Measurements from ENCODE around the gene PDE7B. TPM values are rescaled to one million over a fixed set of nuclear protein-coding genes. Genes with fewer than 3 reads are reported as not detected.

The PDE7B gene
- total and polyA plus RNA-seq, 4 experiments from 2014 or later = 0.06 to 0.94 (median 0.28) TPM

DNA sequence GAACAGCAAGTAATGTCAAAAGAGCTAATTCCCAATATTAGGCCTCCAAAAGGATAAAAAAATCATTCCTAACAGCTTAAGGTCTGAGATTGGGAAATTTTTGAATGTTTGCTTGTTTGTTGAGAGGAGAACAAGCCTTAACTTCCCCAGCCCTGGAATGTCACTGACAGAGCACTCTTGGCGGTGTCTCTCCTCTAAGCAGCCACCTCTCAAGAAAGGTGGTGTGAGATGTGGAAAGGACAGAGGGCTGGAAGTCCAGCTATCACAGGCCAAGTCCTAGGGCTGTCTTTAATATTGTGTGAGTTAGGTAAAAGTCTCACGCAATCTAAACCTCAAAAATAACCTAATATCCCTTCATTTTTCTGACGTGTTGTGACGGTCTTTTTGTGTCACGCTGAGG lies 297.0 kb downstream of the PDE7B start:
- no peak overlapping the region for H3K4me3 ChIP-seq (ENCODE audit: low read length in 2 of 2)
- no peak overlapping the region for H3K4me3 Mint-ChIP-seq
- no peaks in the 10 kb centered on the region for H3K4me1 ChIP-seq (ENCODE audit: insufficient read depth, low read length)
- H3K27ac Mint-ChIP-seq = no peak overlapping the region
- H3K36me3 ChIP-seq (ENCODE audit: insufficient read depth, low read length) = no peaks in the 10 kb centered on the region
- DNase-seq = no peak
- H3K36me3 Mint-ChIP-seq = no peaks in the 10 kb centered on the region
- H3K4me1 Mint-ChIP-seq = no peaks in the 10 kb centered on the region
- peaks cover 3 to 4% of the 10 kb centered on the region in 2 donors for H3K27me3 Mint-ChIP-seq
- POLR2A ChIA-PET (ENCODE audit: partially characterized antibody) = no interaction called here
- H3K9me3 Mint-ChIP-seq = peaks cover 0 to 2% (median 0%) of the 10 kb centered on the region in 8 donors
- CTCF ChIA-PET (ENCODE audit: partially characterized antibody) = no interaction called here
- intact Hi-C loops (cut with micrococcal nuclease) = no loop called here
- H3K27me3 ChIP-seq (ENCODE audit: insufficient read depth, low read length) = no peaks in the 10 kb centered on the region
- H3K27ac ChIP-seq (ENCODE audit: low read depth, low read length) = no peak overlapping the region
- H3K9me3 ChIP-seq (ENCODE audit: control insufficient read depth in 1 of 2, low read length in 2 of 2) = no peaks in the 10 kb centered on the region

DNA sequence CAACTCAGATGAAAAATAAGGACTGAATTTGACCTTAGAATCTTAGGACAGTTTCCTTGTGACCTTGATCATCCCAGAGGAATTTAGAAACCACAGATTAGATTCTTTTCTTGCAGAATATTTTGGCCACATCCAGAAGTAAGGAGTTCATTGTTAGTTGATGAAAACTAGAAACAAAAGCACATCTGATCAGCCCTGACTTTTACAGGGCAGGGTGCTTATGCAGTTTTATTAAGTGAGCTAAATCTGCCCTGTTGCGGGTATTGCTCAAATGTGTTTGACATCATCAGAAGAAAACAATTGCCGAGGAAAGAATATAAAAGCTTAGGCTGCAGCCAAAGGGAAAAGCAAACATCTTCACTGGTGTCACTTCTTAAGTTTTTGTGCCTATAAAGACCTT lies 297.8 kb downstream of the PDE7B start:
- Mint-ChIP-seq H3K36me3 (no peaks in the 10 kb centered on the region), H3K9me3 (peaks cover 0 to 2% (median 0%) of the 10 kb centered on the region in 8 donors), H3K4me1 (no peaks in the 10 kb centered on the region), H3K27ac (no peak overlapping the region), H3K27me3 (peaks cover 2 to 4% of the 10 kb centered on the region in 2 donors), H3K4me3 (no peak overlapping the region)
- ChIA-PET POLR2A (ENCODE audit: partially characterized antibody) (no interaction called here), CTCF (ENCODE audit: partially characterized antibody) (no interaction called here)
- H3K9me3 ChIP-seq (ENCODE audit: control insufficient read depth in 1 of 2, low read length in 2 of 2) = no peaks in the 10 kb centered on the region
- no peaks in the 10 kb centered on the region for H3K4me1 ChIP-seq (ENCODE audit: insufficient read depth, low read length)
- H3K4me3 ChIP-seq (ENCODE audit: low read length in 2 of 2) = no peak overlapping the region
- DNase-seq = no peak
- H3K27ac ChIP-seq (ENCODE audit: low read depth, low read length) = no peak overlapping the region
- no peaks in the 10 kb centered on the region for H3K27me3 ChIP-seq (ENCODE audit: insufficient read depth, low read length)
- H3K36me3 ChIP-seq (ENCODE audit: insufficient read depth, low read length) = no peaks in the 10 kb centered on the region
- intact Hi-C loops (cut with micrococcal nuclease) = no loop called here

DNA sequence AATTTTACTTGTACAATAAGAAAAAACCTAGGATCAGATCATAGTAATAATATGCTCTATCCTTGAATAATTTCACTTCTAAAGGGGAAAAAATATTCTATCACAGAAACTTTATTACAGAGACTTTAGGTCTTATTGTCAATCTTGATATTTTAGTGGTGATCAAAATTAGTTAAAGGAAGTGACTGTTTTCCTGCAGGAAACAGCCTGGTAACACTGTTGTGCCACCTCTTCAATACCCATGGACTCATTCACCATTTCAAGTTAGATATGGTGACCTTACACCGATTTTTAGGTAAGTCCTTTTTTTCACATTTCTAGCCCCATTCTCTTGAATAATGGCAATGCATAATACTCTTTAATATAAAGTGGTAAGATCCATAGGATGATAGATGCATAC lies 299.5 kb downstream of the PDE7B start:
- H3K9me3 Mint-ChIP-seq = peaks cover 0 to 2% (median 0%) of the 10 kb centered on the region in 8 donors
- Histone ChIP-seq H3K4me3 (ENCODE audit: low read length in 2 of 2) (no peak overlapping the region), H3K36me3 (ENCODE audit: insufficient read depth, low read length) (no peaks in the 10 kb centered on the region), H3K4me1 (ENCODE audit: insufficient read depth, low read length) (no peaks in the 10 kb centered on the region), H3K27me3 (ENCODE audit: insufficient read depth, low read length) (no peaks in the 10 kb centered on the region), H3K27ac (ENCODE audit: low read depth, low read length) (no peak overlapping the region), H3K9me3 (ENCODE audit: control insufficient read depth in 1 of 2, low read length in 2 of 2) (no peaks in the 10 kb centered on the region)
- no peak overlapping the region for H3K4me3 Mint-ChIP-seq
- POLR2A ChIA-PET (ENCODE audit: partially characterized antibody) = no interaction called here
- no peaks in the 10 kb centered on the region for H3K36me3 Mint-ChIP-seq
- no peak for DNase-seq
- CTCF ChIA-PET (ENCODE audit: partially characterized antibody) = interaction anchor here (1.7 kb wide), 1 partner anchor 75 kb away, joined by 3 read pairs; no protein-coding TSS in a partner anchor
- intact Hi-C loops (cut with micrococcal nuclease) = no loop called here
- H3K27ac Mint-ChIP-seq = no peak overlapping the region
- H3K27me3 Mint-ChIP-seq = peaks cover 0 to 4% of the 10 kb centered on the region in 2 donors
- no peaks in the 10 kb centered on the region for H3K4me1 Mint-ChIP-seq

DNA sequence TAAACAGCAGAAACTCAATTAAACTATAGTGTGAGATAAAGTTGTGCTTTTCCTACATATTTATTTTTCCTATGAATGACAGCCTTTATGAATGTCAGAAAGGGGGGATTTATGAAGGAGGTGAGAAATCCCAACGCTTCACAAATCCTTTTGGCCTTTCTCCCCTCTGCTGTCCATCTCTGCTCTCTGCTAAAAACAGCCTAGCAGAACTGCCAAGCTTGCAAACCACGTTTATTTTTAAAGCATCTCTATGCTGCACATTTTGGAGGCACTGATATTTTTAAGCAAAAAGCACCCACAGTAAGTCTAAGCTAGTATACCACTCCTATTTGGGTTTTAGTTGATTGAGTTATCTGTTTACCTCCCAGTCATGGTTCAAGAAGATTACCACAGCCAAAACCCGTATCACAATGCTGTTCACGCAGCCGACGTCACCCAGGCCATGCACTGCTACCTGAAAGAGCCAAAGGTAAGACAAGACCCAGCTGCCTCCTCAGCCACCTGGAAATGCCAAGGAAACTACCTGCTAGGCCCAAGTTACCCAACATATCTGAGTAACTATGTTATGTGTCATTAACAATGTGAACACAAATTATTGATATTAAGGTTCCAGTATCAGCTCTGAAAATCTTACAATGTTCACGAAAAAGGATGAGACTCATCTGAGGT lies 302.3 kb downstream of the PDE7B start:
- Mint-ChIP-seq H3K36me3 (no peaks in the 10 kb centered on the region), H3K27me3 (peaks cover 0 to 3% of the 10 kb centered on the region in 2 donors), H3K4me1 (no peaks in the 10 kb centered on the region), H3K9me3 (peaks cover 0 to 2% (median 0%) of the 10 kb centered on the region in 8 donors), H3K27ac (no peak overlapping the region), H3K4me3 (no peak overlapping the region)
- Histone ChIP-seq H3K4me3 (ENCODE audit: low read length in 2 of 2) (no peak overlapping the region), H3K27me3 (ENCODE audit: insufficient read depth, low read length) (no peaks in the 10 kb centered on the region), H3K36me3 (ENCODE audit: insufficient read depth, low read length) (no peaks in the 10 kb centered on the region), H3K4me1 (ENCODE audit: insufficient read depth, low read length) (no peaks in the 10 kb centered on the region), H3K9me3 (ENCODE audit: control insufficient read depth in 1 of 2, low read length in 2 of 2) (no peaks in the 10 kb centered on the region), H3K27ac (ENCODE audit: low read depth, low read length) (no peak overlapping the region)
- no peak for DNase-seq
- POLR2A ChIA-PET (ENCODE audit: partially characterized antibody) = no interaction called here
- intact Hi-C loops (cut with micrococcal nuclease) = no loop called here
- CTCF ChIA-PET (ENCODE audit: partially characterized antibody) = no interaction called here

DNA sequence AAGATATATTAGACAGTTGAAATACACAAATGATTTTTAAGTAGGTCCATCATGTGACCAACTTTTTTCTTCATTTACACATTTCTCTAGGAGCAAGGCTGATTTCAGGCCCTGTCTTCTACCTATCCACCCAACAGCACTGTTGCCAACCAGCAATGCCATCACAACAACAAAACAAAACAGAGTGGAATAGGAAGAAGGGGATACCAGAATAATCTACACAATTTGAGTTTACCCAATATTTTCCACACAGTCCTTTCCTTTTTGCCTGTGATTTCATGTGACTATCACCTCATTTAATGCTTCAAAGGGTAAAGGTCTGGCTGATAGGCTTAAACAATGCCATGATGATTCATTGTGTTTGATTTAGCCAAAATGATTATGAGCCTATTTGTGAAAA lies 303.7 kb downstream of the PDE7B start:
- H3K4me1 Mint-ChIP-seq = peaks cover 0 to 2% (median 0%) of the 10 kb centered on the region in 4 donors
- Histone ChIP-seq H3K9me3 (ENCODE audit: control insufficient read depth in 1 of 2, low read length in 2 of 2) (no peaks in the 10 kb centered on the region), H3K27ac (ENCODE audit: low read depth, low read length) (no peak overlapping the region), H3K27me3 (ENCODE audit: insufficient read depth, low read length) (no peaks in the 10 kb centered on the region), H3K4me3 (ENCODE audit: low read length in 2 of 2) (no peak overlapping the region), H3K4me1 (ENCODE audit: insufficient read depth, low read length) (no peaks in the 10 kb centered on the region), H3K36me3 (ENCODE audit: insufficient read depth, low read length) (no peaks in the 10 kb centered on the region)
- H3K4me3 Mint-ChIP-seq = no peak overlapping the region
- H3K27ac Mint-ChIP-seq = no peak overlapping the region
- ChIA-PET CTCF (ENCODE audit: partially characterized antibody) (no interaction called here), POLR2A (ENCODE audit: partially characterized antibody) (interaction anchor here (0.7 kb wide), 1 partner anchor 20 kb away, joined by 3 read pairs; no protein-coding TSS in a partner anchor)
- intact Hi-C loops (cut with micrococcal nuclease) = no loop called here
- no peaks in the 10 kb centered on the region for H3K36me3 Mint-ChIP-seq
- peaks cover 0 to 2% (median 0%) of the 10 kb centered on the region in 8 donors for H3K9me3 Mint-ChIP-seq
- H3K27me3 Mint-ChIP-seq = peaks cover 2 to 3% of the 10 kb centered on the region in 2 donors
- DNase-seq = no peak

DNA sequence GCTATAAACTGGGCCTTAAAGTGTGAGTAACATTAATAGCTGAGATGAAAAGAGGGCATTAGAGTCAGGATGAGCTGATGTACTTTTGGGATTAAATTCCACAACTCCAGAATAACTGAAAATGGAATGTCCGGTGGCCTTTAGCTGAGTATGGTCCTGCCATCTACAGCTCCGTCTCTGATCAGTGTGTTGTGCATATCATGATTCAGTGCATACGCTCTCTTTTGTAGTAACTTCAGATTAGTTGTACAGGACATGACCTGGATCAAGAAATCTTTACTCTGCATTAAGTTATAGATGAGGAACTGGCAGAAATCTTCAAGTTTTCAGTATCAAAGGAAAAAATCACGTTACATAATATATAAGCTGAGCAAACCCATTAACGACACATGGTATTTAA lies 306.2 kb downstream of the PDE7B start:
- peaks cover 0 to 8% (median 0%) of the 10 kb centered on the region in 8 donors for H3K9me3 Mint-ChIP-seq
- H3K27ac Mint-ChIP-seq = no peak overlapping the region
- no peak overlapping the region for H3K4me3 ChIP-seq (ENCODE audit: low read length in 2 of 2)
- H3K27me3 ChIP-seq (ENCODE audit: insufficient read depth, low read length) = no peaks in the 10 kb centered on the region
- no peak overlapping the region for H3K27ac ChIP-seq (ENCODE audit: low read depth, low read length)
- H3K4me1 Mint-ChIP-seq = peaks cover 0 to 2% (median 0%) of the 10 kb centered on the region in 4 donors
- H3K4me1 ChIP-seq (ENCODE audit: insufficient read depth, low read length) = no peaks in the 10 kb centered on the region
- H3K27me3 Mint-ChIP-seq = peaks cover 0 to 2% of the 10 kb centered on the region in 2 donors
- no peak overlapping the region for H3K4me3 Mint-ChIP-seq
- no peaks in the 10 kb centered on the region for H3K9me3 ChIP-seq (ENCODE audit: control insufficient read depth in 1 of 2, low read length in 2 of 2)
- intact Hi-C loops (cut with micrococcal nuclease) = no loop called here
- ChIA-PET POLR2A (ENCODE audit: partially characterized antibody) (no interaction called here), CTCF (ENCODE audit: partially characterized antibody) (interaction anchor here (1.6 kb wide), 1 partner anchor 248 kb away, joined by 3 read pairs; no protein-coding TSS in a partner anchor)
- no peak for DNase-seq
- no peaks in the 10 kb centered on the region for H3K36me3 ChIP-seq (ENCODE audit: insufficient read depth, low read length)
- no peaks in the 10 kb centered on the region for H3K36me3 Mint-ChIP-seq

DNA sequence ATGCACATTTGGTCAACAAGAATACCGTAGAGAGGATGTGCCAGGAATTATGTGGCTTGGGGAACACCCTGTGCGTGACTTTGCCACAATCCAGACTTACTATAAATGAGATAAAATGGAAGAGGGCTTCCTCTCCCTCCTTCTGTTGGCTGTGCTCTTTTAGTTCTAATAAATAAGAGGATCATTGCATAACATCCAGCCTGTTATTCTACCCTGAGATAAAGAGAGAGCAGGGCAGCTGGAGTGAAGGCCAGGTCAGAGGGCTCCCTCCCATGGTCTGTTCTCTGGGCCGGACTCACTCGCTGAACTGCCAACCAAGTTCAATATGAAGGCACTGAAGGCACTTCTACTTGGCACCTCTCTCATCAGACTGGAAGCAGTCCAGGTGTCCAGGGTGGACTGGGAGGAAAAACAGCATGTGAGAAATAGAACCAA lies 306.9 kb downstream of the PDE7B start:
- Histone ChIP-seq H3K4me3 (ENCODE audit: low read length in 2 of 2) (no peak overlapping the region), H3K27ac (ENCODE audit: low read depth, low read length) (no peak overlapping the region), H3K36me3 (ENCODE audit: insufficient read depth, low read length) (no peaks in the 10 kb centered on the region), H3K27me3 (ENCODE audit: insufficient read depth, low read length) (no peaks in the 10 kb centered on the region), H3K4me1 (ENCODE audit: insufficient read depth, low read length) (no peaks in the 10 kb centered on the region), H3K9me3 (ENCODE audit: control insufficient read depth in 1 of 2, low read length in 2 of 2) (no peaks in the 10 kb centered on the region)
- no peak overlapping the region for H3K4me3 Mint-ChIP-seq
- peaks cover 0 to 8% (median 0%) of the 10 kb centered on the region in 8 donors for H3K9me3 Mint-ChIP-seq
- H3K36me3 Mint-ChIP-seq = no peaks in the 10 kb centered on the region
- H3K27me3 Mint-ChIP-seq = peaks cover 0 to 2% of the 10 kb centered on the region in 2 donors
- peaks cover 0 to 2% (median 0%) of the 10 kb centered on the region in 4 donors for H3K4me1 Mint-ChIP-seq
- no peak for DNase-seq
- ChIA-PET POLR2A (ENCODE audit: partially characterized antibody) (no interaction called here), CTCF (ENCODE audit: partially characterized antibody) (no interaction called here)
- no peak overlapping the region for H3K27ac Mint-ChIP-seq
- intact Hi-C loops (cut with micrococcal nuclease) = no loop called here
